Astrocyte of the hippocampus (primary cell): ENCODE measurements around the gene ARHGAP24.

Source experiments
- DNase-seq: peaks from one replicate; pipeline ENCODE4 v3.0.0; 2011; ENCODE audit warnings: low read depth, low spot score

Gene ARHGAP24

DNA sequence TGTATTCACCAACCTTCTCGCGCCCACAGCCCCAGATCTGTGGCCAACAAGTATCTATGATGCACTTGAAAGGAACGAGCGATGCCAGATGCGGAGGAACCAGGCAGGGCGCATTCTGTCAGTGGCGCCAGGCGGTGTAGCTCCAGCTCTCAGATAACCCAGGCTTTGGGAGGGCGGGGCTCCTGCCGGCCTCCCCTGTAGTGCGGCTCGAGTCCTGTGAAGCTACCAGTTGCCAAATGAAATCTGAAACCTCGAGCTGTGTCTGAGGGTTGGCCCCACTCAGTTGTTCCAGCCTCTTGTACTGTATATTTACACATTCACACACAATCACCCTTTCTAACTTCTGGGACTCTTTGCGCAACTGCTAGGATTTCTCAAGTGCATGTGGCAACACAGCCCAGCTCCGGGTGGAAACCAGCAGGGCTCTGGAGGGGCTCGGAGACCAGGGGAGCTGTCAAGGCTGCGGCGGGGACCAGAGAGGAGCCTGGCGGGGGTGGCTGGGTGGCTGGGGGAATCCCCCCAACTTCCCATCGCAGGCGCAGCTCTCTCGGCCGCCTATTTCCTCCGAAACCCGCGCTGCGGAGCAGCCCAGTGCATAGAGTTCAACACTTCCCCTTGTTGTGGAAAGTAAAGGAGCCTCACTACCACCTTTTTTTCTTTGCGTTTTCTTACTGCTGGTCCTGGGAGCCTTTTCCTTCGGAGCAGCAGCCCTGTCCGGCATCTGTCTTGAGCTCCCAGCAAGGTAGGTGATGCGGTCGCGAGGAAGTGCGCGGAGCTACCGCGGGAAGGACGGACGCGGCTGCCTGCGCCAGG, at the start of gene ARHGAP24:
ARHGAP24 (plus strand) TSS at position 333 of the 813 bp plus-strand sequence.
- DNase-seq: peak; percentile 94

- no peak for DNase-seq
Observed at GRCh38 chr4:85426366-85426765, 48.6 kb upstream of the ARHGAP24 start.

DNA sequence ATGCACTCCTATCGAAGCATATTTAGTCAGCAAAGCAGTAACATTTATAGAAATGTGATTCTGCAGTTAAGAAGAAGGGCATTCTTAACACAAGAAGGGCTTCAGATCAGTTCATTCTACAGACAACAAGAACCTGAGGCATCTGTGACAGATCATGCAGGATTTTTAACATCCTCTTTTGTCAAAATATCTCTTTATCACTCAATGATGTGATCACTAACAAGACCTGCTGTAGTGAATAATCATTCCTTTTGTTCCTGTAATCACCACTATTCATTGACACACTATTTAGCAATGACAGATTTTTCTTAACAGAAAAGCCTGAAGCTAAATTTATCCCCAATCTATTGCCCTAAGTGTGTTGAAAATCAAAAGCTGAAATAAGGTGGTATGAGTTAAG, 47.8 kb upstream of the ARHGAP24 start:
- no peak for DNase-seq

- DNase-seq: no peak
Observed at GRCh38 chr4:85430226-85430625, 44.7 kb upstream of the ARHGAP24 start.

GRCh38 chr4:85430697-85431096, 44.3 kb upstream of the ARHGAP24 start:
- peak; percentile 5 for DNase-seq

- DNase-seq: no peak
Observed at GRCh38 chr4:85431156-85431555, 43.8 kb upstream of the ARHGAP24 start.

DNA sequence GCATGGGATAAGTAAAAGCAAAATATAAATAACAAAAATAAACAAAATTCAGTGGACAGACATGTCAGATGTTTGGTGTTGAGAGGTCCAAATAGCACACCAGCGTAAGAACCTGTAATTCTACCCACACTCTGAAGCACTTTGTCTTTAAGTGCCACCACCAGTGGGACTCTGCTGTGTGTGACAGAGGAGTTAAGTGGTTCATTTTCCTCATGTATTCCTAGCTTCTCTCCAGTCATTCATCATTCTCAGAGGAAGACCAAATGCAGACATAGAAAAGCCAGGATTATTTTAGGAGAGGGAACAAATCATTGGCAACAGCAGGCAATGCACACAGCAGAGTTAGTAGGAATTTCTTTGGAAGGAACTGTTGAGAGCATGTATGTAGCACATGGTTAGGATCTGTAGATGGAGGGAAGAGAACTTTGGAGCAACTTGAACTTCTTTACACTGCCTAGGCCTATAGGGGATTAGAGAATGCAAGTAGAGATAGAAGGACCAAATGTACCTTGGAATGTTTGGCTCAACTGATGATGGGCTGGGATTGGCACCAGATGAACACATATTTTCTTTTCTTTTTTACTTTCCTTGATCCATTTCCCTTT, 43.0 kb upstream of the ARHGAP24 start:
- no peak for DNase-seq

- DNase-seq: peak; percentile 67
Observed at GRCh38 chr4:85445050-85445639, 29.8 kb upstream of the ARHGAP24 start.

GRCh38 chr4:85446141-85446861, 28.6 kb upstream of the ARHGAP24 start:
- DNase-seq: no peak

GRCh38 chr4:85448906-85449890, 25.8 kb upstream of the ARHGAP24 start:
- no peak for DNase-seq

DNA sequence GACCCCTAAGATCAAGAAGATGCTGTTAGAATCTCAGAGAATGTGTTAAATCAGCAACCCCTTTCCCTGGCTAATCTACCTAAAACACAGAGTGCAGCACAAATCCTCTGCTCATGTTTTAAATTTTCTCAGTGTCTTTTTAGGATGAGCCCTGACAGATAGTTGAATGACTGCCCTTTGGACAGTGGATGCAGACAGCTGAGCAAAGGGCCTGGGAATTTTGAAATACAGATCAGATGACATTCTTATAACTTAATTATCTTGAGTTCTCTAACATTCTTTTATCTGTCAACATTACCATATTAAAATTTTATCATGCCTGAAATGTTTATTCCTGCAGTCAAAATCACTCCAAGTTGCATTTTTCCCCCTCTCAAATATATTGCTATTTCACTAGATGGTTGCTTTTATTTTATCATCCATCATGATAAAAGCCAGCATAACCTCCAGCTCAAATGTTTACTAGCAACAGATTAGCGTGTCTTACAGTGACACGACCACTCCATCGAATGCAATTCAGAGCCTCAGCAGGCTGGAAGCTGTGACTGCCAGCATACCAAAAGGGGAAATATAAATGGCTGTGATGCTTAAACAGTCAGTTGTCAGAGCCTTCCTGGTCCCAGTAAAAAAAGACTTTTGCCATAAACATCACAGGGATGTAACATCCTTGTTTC, 22.8 kb upstream of the ARHGAP24 start:
- DNase-seq: no peak

DNA sequence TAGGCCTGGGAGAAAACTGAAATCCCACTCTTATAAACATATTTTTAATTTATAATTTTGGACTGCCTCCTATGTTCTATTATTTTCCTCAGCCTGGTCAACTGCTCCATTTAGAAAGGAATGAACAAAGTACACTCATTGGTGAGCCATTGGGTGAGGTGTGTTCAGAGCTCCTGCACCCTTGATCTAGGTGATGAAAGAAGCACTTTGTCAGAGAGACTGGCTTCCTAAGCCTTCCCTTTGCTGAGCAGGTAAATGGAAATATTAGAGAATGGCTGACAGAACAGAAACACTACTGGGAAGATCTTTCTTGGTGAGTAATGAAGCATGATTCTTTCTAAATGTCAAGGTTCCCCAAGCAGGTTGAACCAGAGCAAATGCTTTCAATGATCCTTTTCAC, 19.0 kb upstream of the ARHGAP24 start:
- DNase-seq: no peak

GRCh38 chr4:85457752-85458467, 17.0 kb upstream of the ARHGAP24 start:
- DNase-seq: no peak

DNA sequence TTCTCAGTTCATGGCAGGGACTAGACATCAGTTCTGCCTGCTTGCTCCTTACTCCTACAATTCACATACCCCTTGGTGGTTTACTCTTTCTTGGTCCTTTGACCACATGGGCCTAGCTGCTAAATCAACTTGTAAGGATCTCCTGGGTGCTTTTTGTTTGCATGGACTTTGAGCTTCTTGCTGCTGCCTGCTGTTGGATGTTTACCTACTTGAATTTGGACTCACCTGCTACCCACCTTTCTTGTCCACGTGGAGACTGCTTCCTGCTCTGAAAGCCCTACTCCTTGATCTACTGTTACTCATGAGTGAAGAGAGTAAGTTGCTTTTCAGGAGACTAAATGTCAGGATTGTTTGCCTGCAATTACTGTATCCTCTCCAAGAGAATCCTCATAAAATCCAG, 15.2 kb upstream of the ARHGAP24 start:
- no peak for DNase-seq

GRCh38 chr4:85474356-85474755, 594 bp upstream of the ARHGAP24 start:
- DNase-seq: no peak

DNA sequence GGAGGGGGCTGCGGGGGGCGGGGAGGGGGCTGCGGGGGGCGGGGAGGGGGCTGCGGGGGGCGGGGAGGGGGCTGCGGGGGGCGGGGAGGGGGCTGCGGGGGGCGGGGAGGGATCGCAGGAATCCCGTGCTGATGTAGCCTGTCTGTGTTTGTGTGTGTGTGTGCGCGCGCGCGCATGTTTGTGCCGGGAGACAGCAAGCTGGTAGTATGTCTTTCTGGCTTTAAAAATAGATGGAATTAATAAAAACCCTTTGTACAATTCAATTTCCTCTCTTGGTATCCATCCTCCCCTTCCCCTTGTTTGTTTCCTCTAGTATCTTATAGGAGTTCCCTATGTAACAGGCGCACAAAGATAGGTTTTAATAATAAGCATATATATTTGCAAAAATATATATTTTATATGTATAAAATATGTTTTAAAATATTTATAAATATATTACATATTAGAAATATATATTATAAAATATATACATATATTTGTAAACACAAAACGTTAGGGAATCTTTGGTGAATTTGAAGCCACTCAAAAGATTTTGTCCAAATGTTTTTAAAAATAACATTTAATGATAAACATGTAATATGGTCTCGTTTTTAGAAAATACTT, 782 bp downstream of the ARHGAP24 start:
- peak; percentile 46 for DNase-seq

GRCh38 chr4:85476381-85476780, 1.4 kb downstream of the ARHGAP24 start:
- no peak for DNase-seq

- DNase-seq: no peak
Observed at GRCh38 chr4:85477534-85477933, 2.6 kb downstream of the ARHGAP24 start.

- peak; percentile 9 for DNase-seq
Observed at GRCh38 chr4:85478576-85478975, 3.6 kb downstream of the ARHGAP24 start.
